Neural cell (in vitro differentiated cells): ENCODE results near the gene C16orf89. TPM values are rescaled to one million over a fixed set of nuclear protein-coding genes. Genes with fewer than 3 reads are reported as not detected.

Experiments
- H2AFZ ChIP-seq: fragments of 200-600, 300-800 bp; sonication (generic), shearing (Covaris generic); 2 replicates; pipeline ENCODE4 v1.6.0; 2014; ENCODE audit warnings: low read depth, mild to moderate bottlenecking, antibody characterized with exemption, low read length, moderate library complexity
- H3F3A ChIP-seq: fragments of 200-600 bp; shearing (Covaris generic); 2 replicates; pipeline ENCODE4 v1.6.1; 2016; ENCODE audit warnings: mild to moderate bottlenecking, moderate library complexity, mixed read lengths, antibody characterized with exemption, low read length; ENCODE audit not compliant: insufficient read depth, poor library complexity, severe bottlenecking
- H3K27ac ChIP-seq: fragments of 200-600, 300-800 bp; sonication (generic), shearing (Covaris generic); 2 replicates; pipeline ENCODE4 v1.5.1; 2014; ENCODE audit warnings: mild to moderate bottlenecking, low read length, moderate library complexity
- H3K27me3 ChIP-seq: fragments of 300-800, 200-600 bp; sonication (generic), shearing (Covaris generic); 2 replicates; pipeline ENCODE4 v1.6.0; 2014; ENCODE audit warnings: mild to moderate bottlenecking, low read depth, low read length, moderate library complexity; ENCODE audit not compliant: insufficient read depth
- H3K36me3 ChIP-seq: fragments of 300-800, 200-600 bp; sonication (generic), shearing (Covaris generic); 2 replicates; pipeline ENCODE4 v1.5.1; 2014; ENCODE audit warnings: mild to moderate bottlenecking, antibody characterized with exemption, low read length, moderate library complexity; ENCODE audit not compliant: insufficient read depth
- H3K4me2 ChIP-seq: fragments of 300-800, 200-600 bp; sonication (generic), shearing (Covaris generic); 2 replicates; pipeline ENCODE4 v1.6.0; 2014; ENCODE audit warnings: mild to moderate bottlenecking, low read length
- H3K4me3 ChIP-seq: fragments of 300-800, 200-600 bp; sonication (generic), shearing (Covaris generic); 2 replicates; pipeline ENCODE4 v1.5.1; 2014; ENCODE audit warnings: mild to moderate bottlenecking, low read length, moderate library complexity
- H3K79me2 ChIP-seq: fragments of 200-600 bp; shearing (Covaris generic); replicated peaks from 2 replicates; pipeline ENCODE4 v1.6.0; 2014; ENCODE audit warnings: mild to moderate bottlenecking, low read length, moderate library complexity; ENCODE audit not compliant: insufficient read depth
- H3K9ac ChIP-seq: fragments of 300-800, 200-600 bp; sonication (generic), shearing (Covaris generic); 2 replicates; pipeline ENCODE4 v1.6.1; 2016; ENCODE audit warnings: mild to moderate bottlenecking, low read length, mixed read lengths
- H3K9me2 ChIP-seq: fragments of 200-600 bp; shearing (Covaris generic); 2 replicates; pipeline ENCODE4 v1.6.1; 2016; ENCODE audit warnings: mild to moderate bottlenecking, low read length, mixed read lengths; ENCODE audit not compliant: insufficient read depth
- H3K9me3 ChIP-seq: fragments of 200-600, 300-800 bp; sonication (generic), shearing (Covaris generic); 2 replicates; pipeline ENCODE4 v1.6.1; 2016; ENCODE audit warnings: mild to moderate bottlenecking, mixed run types, low read length, moderate library complexity, mixed read lengths
- H4K20me1 ChIP-seq: fragments of 200-600 bp; shearing (Covaris generic); 2 replicates; pipeline ENCODE4 v1.6.1; 2016; ENCODE audit warnings: mild to moderate bottlenecking, mixed run types; ENCODE audit not compliant: insufficient read depth
- EP300 ChIP-seq: fragments of 450-650 bp; conservative IDR thresholded peaks from 2 replicates; pipeline ENCODE4 v1.6.1; 2014; ENCODE audit warnings: antibody characterized with exemption, mild to moderate bottlenecking, moderate library complexity; ENCODE audit not compliant: poor library complexity, severe bottlenecking
- EZH2 ChIP-seq: fragments of 200-600, 300-800 bp; shearing (Covaris generic), sonication (generic); IDR thresholded peaks from 2 replicates; pipeline ENCODE4 v1.6.1; 2014; ENCODE audit warnings: antibody characterized with exemption, low read length, borderline replicate concordance, mild to moderate bottlenecking; ENCODE audit not compliant: insufficient read depth, poor library complexity, severe bottlenecking
- MXI1 ChIP-seq: fragments of 450-650 bp; conservative IDR thresholded peaks from 2 replicates; pipeline ENCODE4 v1.6.1; 2014; ENCODE audit warnings: antibody characterized with exemption, mild to moderate bottlenecking; ENCODE audit not compliant: poor library complexity, severe bottlenecking
- POLR2AphosphoS5 ChIP-seq: IDR thresholded peaks from 2 replicates; pipeline ENCODE4 v1.6.1; 2012
- RAD21 ChIP-seq: fragments of 450-650 bp; conservative IDR thresholded peaks from 2 replicates; pipeline ENCODE4 v1.6.1; 2014; ENCODE audit warnings: antibody characterized with exemption, mild to moderate bottlenecking, moderate library complexity
- SMC3 ChIP-seq: fragments of 450-650 bp; conservative IDR thresholded peaks from 2 replicates; pipeline ENCODE4 v1.6.1; 2014; ENCODE audit warnings: antibody characterized with exemption, mild to moderate bottlenecking, moderate library complexity; ENCODE audit not compliant: poor library complexity
- TAF1 ChIP-seq: IDR thresholded peaks from 2 replicates; pipeline ENCODE4 v1.6.1; 2012; ENCODE audit warnings: low read depth
- polyA plus RNA-seq: library from polyadenylated mRNA; depleted of rRNA; stranded (reverse); fragments of >200 nt; gene quantifications from 2 replicates; pipeline ENCODE4 v1.2.3, GENCODE V29; 2014
- TF ChIP-seq, protein P1 (sequence below): IDR thresholded peaks from 2 replicates; pipeline ENCODE4 v1.6.1; 2012; ENCODE audit warnings: borderline replicate concordance
- TF ChIP-seq, protein P2 (sequence below): fragments of 450-650 bp; IDR thresholded peaks from 2 replicates; pipeline ENCODE4 v1.5.1; 2014; ENCODE audit warnings: antibody characterized with exemption, mild to moderate bottlenecking, moderate library complexity; ENCODE audit not compliant: poor library complexity, severe bottlenecking

C16orf89 gene
- polyA plus RNA-seq, 1 donor from 2014 or later = not detected

DNA sequence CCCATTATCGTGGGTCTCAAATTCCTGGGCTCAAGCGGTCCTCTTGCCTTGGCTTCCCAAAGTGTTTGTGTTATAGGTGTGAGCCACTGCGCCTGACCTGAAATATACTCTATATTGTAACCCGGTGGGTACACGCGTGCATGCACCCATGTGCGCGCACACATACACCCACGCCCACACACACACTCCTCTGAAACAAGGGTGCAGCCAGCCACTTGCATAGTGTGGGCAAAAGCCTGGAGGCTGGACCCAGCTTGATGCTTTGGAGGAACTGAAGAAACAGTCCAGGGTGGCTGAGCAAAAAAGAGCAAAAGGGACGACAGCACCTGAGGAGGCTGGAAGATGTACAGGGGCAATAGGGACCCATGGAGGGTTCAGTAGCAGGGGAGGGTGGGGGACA, 61.9 kb downstream of the C16orf89 start:
- Histone ChIP-seq H3K9ac (no peak overlapping the region), H3K27ac (no peak overlapping the region), H3F3A (no peaks in the 10 kb centered on the region), H3K27me3 (no peaks in the 10 kb centered on the region), H3K79me2 (no peaks in the 10 kb centered on the region), H3K4me3 (no peak overlapping the region), H3K9me3 (no peaks in the 10 kb centered on the region), H2AFZ (no peak overlapping the region), H3K4me2 (no peak overlapping the region), H3K9me2 (no peaks in the 10 kb centered on the region), H4K20me1 (no peaks in the 10 kb centered on the region), H3K36me3 (no peaks in the 10 kb centered on the region)
- TF ChIP-seq, protein P1, sequence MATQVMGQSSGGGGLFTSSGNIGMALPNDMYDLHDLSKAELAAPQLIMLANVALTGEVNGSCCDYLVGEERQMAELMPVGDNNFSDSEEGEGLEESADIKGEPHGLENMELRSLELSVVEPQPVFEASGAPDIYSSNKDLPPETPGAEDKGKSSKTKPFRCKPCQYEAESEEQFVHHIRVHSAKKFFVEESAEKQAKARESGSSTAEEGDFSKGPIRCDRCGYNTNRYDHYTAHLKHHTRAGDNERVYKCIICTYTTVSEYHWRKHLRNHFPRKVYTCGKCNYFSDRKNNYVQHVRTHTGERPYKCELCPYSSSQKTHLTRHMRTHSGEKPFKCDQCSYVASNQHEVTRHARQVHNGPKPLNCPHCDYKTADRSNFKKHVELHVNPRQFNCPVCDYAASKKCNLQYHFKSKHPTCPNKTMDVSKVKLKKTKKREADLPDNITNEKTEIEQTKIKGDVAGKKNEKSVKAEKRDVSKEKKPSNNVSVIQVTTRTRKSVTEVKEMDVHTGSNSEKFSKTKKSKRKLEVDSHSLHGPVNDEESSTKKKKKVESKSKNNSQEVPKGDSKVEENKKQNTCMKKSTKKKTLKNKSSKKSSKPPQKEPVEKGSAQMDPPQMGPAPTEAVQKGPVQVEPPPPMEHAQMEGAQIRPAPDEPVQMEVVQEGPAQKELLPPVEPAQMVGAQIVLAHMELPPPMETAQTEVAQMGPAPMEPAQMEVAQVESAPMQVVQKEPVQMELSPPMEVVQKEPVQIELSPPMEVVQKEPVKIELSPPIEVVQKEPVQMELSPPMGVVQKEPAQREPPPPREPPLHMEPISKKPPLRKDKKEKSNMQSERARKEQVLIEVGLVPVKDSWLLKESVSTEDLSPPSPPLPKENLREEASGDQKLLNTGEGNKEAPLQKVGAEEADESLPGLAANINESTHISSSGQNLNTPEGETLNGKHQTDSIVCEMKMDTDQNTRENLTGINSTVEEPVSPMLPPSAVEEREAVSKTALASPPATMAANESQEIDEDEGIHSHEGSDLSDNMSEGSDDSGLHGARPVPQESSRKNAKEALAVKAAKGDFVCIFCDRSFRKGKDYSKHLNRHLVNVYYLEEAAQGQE = no peak
- TF ChIP-seq EP300 = no peak
- TF ChIP-seq, protein P2, sequence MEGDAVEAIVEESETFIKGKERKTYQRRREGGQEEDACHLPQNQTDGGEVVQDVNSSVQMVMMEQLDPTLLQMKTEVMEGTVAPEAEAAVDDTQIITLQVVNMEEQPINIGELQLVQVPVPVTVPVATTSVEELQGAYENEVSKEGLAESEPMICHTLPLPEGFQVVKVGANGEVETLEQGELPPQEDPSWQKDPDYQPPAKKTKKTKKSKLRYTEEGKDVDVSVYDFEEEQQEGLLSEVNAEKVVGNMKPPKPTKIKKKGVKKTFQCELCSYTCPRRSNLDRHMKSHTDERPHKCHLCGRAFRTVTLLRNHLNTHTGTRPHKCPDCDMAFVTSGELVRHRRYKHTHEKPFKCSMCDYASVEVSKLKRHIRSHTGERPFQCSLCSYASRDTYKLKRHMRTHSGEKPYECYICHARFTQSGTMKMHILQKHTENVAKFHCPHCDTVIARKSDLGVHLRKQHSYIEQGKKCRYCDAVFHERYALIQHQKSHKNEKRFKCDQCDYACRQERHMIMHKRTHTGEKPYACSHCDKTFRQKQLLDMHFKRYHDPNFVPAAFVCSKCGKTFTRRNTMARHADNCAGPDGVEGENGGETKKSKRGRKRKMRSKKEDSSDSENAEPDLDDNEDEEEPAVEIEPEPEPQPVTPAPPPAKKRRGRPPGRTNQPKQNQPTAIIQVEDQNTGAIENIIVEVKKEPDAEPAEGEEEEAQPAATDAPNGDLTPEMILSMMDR = no peak
- TF ChIP-seq POLR2AphosphoS5 = no peak
- no peak for TF ChIP-seq RAD21
- TF ChIP-seq TAF1 = no peak
- TF ChIP-seq MXI1 = no peak
- no peak for TF ChIP-seq SMC3
- no peak for TF ChIP-seq EZH2

DNA sequence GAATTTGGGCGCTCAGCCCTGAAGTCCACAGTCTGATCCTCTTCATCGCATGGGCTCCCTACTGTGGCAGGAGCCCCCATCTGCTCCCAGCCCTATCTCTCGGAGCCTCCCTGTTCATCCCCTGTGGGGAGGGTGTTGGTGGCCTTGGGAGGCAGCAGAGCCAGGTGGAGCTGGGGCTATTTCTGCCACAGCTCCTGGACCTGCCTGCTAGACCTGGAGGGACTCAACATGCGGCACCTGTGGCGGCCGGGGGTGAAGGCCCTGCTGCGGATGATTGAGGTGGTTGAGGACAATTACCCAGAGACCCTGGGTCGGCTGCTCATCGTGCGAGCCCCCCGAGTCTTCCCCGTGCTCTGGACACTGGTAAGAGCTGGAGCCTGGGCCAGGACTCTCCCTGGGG, 62.5 kb downstream of the C16orf89 start:
- Histone ChIP-seq H3K4me3 (no peak overlapping the region), H2AFZ (no peak overlapping the region), H4K20me1 (no peaks in the 10 kb centered on the region), H3K36me3 (no peaks in the 10 kb centered on the region), H3K79me2 (no peaks in the 10 kb centered on the region), H3K27ac (no peak overlapping the region), H3K9me2 (no peaks in the 10 kb centered on the region), H3K9me3 (no peaks in the 10 kb centered on the region), H3K27me3 (no peaks in the 10 kb centered on the region), H3K9ac (no peak overlapping the region), H3K4me2 (no peak overlapping the region), H3F3A (no peaks in the 10 kb centered on the region)
- TF ChIP-seq, protein P2 = no peak
- TF ChIP-seq, protein P1 = no peak
- TF ChIP-seq SMC3 (no peak), RAD21 (no peak), EZH2 (no peak), EP300 (no peak), MXI1 (no peak), POLR2AphosphoS5 (no peak), TAF1 (no peak)
